CD14-positive monocyte (primary cell): ENCODE data around the gene FNDC3B. TPM values are rescaled to one million over a fixed set of nuclear protein-coding genes. Genes with fewer than 3 reads are reported as not detected.

Experiments
- DNase-seq, 3 donors: peaks; one replicate each; pipeline ENCODE4 v3.0.0-alpha.2; 2011 to 2022
- H2AFZ ChIP-seq: 2 replicates; pipeline ENCODE4 v1.6.0; 2012; ENCODE audit warnings: mild to moderate bottlenecking, low read depth, low read length, inconsistent platforms; ENCODE audit not compliant: insufficient read depth, poor library complexity, severe bottlenecking
- H3K27ac ChIP-seq, 2 donors: 1 replicate in 1 of 2; 2 replicates in 1 of 2; pipeline ENCODE4 v1.5.1; 2012 to 2013; ENCODE audit warnings: low read length in 2 of 2, control low read depth in 1 of 2, inconsistent platforms in 1 of 2, low read depth in 1 of 2, mild to moderate bottlenecking in 1 of 2
- H3K27me3 ChIP-seq, 2 donors: one replicate each; pipeline versions ENCODE4 v1.6.0 to v1.6.1; 2011 to 2013; ENCODE audit warnings: low read length in 2 of 2; ENCODE audit not compliant: control insufficient read depth in 2 of 2, insufficient read depth in 2 of 2
- H3K36me3 ChIP-seq, 2 donors: replicated peaks in 1 of 2; 1 replicate in 1 of 2; 2 replicates in 1 of 2; pipeline versions ENCODE4 v1.5.1 to v1.6.1; 2012 to 2013; ENCODE audit warnings: low read length in 2 of 2, control low read depth in 1 of 2, inconsistent platforms in 1 of 2, mild to moderate bottlenecking in 1 of 2; ENCODE audit not compliant: insufficient read depth in 2 of 2, control insufficient read depth in 1 of 2
- H3K4me1 ChIP-seq, 2 donors: 1 replicate in 1 of 2; 2 replicates in 1 of 2; pipeline versions ENCODE4 v1.5.1 to v1.6.1; 2012 to 2013; ENCODE audit warnings: low read length in 2 of 2, control low read depth in 1 of 2, inconsistent platforms in 1 of 2, mild to moderate bottlenecking in 1 of 2, moderate library complexity in 1 of 2; ENCODE audit not compliant: insufficient read depth in 2 of 2, control insufficient read depth in 1 of 2
- H3K4me2 ChIP-seq: replicated peaks from 2 replicates; pipeline ENCODE3; 2012; ENCODE audit warnings: low read length, moderate library complexity, mild to moderate bottlenecking; ENCODE audit not compliant: poor library complexity, severe bottlenecking; ENCODE audit errors: extremely low read depth
- H3K4me3 ChIP-seq, 3 experiments: fragments of 200-600 bp in 1 of 3; sonication (generic) in 1 of 3; replicated peaks in 1 of 3; 1 replicate in 2 of 3; 2 replicates in 1 of 3; pipeline ENCODE4 v1.5.1; 2011 to 2013; ENCODE audit warnings: low read length in 3 of 3, mild to moderate bottlenecking in 3 of 3, control low read depth in 2 of 3, low read depth in 2 of 3, inconsistent platforms in 1 of 3, moderate library complexity in 1 of 3
- H3K79me2 ChIP-seq: 2 replicates; pipeline ENCODE4 v1.6.0; 2012; ENCODE audit warnings: mild to moderate bottlenecking, control low read depth, inconsistent platforms, low read length, moderate library complexity; ENCODE audit not compliant: insufficient read depth
- H3K9ac ChIP-seq: 2 replicates; pipeline ENCODE4 v1.6.0; 2017; ENCODE audit warnings: low read length, mild to moderate bottlenecking; ENCODE audit not compliant: insufficient read depth, poor library complexity, severe bottlenecking
- H3K9me3 ChIP-seq, 2 donors: replicated peaks in 1 of 2; 1 replicate in 1 of 2; 2 replicates in 1 of 2; pipeline versions ENCODE4 v1.5.1 to v1.6.1; 2012 to 2013; ENCODE audit warnings: low read length in 2 of 2, control low read depth in 1 of 2; ENCODE audit not compliant: control insufficient read depth in 1 of 2, insufficient read depth in 1 of 2
- H4K20me1 ChIP-seq: 2 replicates; pipeline ENCODE4 v1.6.0; 2012; ENCODE audit warnings: mild to moderate bottlenecking, low read length, control low read depth, moderate library complexity; ENCODE audit not compliant: insufficient read depth
- H3K27ac Mint-ChIP-seq, 7 donors: one replicate each; pipeline ENCODE4 v1.8.0; 2020; ENCODE audit warnings: mild to moderate bottlenecking in 7 of 7, mixed read lengths in 7 of 7, moderate library complexity in 6 of 7, inconsistent platforms in 2 of 7
- H3K27me3 Mint-ChIP-seq, 3 donors: one replicate each; pipeline ENCODE4 v1.8.0; 2021 to 2022; ENCODE audit warnings: low read depth in 3 of 3, mild to moderate bottlenecking in 3 of 3, mixed read lengths in 3 of 3, moderate library complexity in 3 of 3, inconsistent platforms in 1 of 3
- H3K36me3 Mint-ChIP-seq, 2 donors: one replicate each; pipeline ENCODE4 v1.8.0; 2020; ENCODE audit warnings: mixed read lengths in 2 of 2, inconsistent platforms in 1 of 2, mild to moderate bottlenecking in 1 of 2
- H3K4me1 Mint-ChIP-seq: one replicate; pipeline ENCODE4 v1.8.0; 2020; ENCODE audit warnings: mild to moderate bottlenecking, mixed read lengths
- H3K4me3 Mint-ChIP-seq, 2 donors: one replicate each; pipeline ENCODE4 v1.8.0; 2020; ENCODE audit warnings: mild to moderate bottlenecking in 2 of 2, mixed read lengths in 2 of 2, moderate library complexity in 1 of 2
- H3K9me3 Mint-ChIP-seq, 7 donors: one replicate each; pipeline ENCODE4 v1.8.0; 2020 to 2022; ENCODE audit warnings: mixed read lengths in 7 of 7, mild to moderate bottlenecking in 6 of 7, moderate library complexity in 6 of 7, inconsistent platforms in 2 of 7
- WGBS: methylation state at CpG from one replicate; pipeline ENCODE4 v1.1.5; 2013; ENCODE audit warnings: missing lambda C conversion rate; ENCODE audit not compliant: insufficient coverage; 5-methylcytosine and 5-hydroxymethylcytosine counted together
- intact Hi-C, 2 donors: fragments of 100-400 bp; cut with micrococcal nuclease; formaldehyde crosslinking; loops; one replicate each; pipeline versions ENCODE4 v1.15.0 to v1.15.1; 2023
- polyA plus RNA-seq, 3 donors: library from polyadenylated mRNA; depleted of rRNA in 1 of 3; unstranded in 2 of 3; stranded (reverse) in 1 of 3; fragments of 300-500 nt in 2 of 3; fragments of >200 nt in 1 of 3; fragmentation: Illumina TruSeq in 2 of 3; gene quantifications; 1 replicate in 2 of 3; 2 replicates in 1 of 3; pipeline ENCODE4 v1.2.3, GENCODE V29; 2012 to 2021
- TF ChIP-seq, protein P1 (sequence below): fragments of 200-600 bp; IDR thresholded peaks from one replicate; pipeline ENCODE4 v1.8.0; 2022; ENCODE audit warnings: antibody characterized with exemption, mild to moderate bottlenecking

FNDC3B gene
- polyA plus RNA-seq, 3 donors = 19.6 to 36.1 (median 25.7) TPM

DNA sequence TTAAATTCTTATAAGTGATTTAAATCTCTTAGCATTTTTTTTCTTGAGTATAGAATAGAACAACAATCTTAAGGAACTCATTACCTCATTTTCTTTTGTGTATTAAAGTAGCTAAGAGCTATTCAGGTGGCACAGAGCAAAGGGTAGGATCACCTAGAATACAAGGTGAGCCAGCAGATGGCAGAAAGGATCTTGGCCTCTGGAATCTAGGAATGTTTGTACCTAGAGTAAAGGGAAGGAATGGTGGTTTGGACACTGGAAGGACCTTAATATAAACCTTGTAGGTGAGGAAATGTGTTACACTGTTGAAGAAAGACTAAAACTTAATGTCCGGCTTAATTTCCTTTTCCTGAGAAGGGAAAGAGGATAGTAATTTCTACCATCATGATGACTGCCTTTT, 319.9 kb downstream of the FNDC3B start:
- no peak overlapping the region for H3K4me2 ChIP-seq
- no peak for DNase-seq
- H3K9me3 ChIP-seq = no peaks in the 10 kb centered on the region
- peaks cover 0 to 5% of the 10 kb centered on the region in 2 donors for H3K4me1 ChIP-seq
- Mint-ChIP-seq H3K9me3 (no peaks in the 10 kb centered on the region), H3K27me3 (no peaks in the 10 kb centered on the region), H3K36me3 (peaks cover 61 to 75% of the 10 kb centered on the region in 2 donors), H3K27ac (peak overlapping the region in 2 of 7 donors; percentile 15 to 72), H3K4me1 (peaks cover 12% of the 10 kb centered on the region), H3K4me3 (no peak overlapping the region)
- no peak overlapping the region for H3K9ac ChIP-seq
- TF ChIP-seq, protein P1, sequence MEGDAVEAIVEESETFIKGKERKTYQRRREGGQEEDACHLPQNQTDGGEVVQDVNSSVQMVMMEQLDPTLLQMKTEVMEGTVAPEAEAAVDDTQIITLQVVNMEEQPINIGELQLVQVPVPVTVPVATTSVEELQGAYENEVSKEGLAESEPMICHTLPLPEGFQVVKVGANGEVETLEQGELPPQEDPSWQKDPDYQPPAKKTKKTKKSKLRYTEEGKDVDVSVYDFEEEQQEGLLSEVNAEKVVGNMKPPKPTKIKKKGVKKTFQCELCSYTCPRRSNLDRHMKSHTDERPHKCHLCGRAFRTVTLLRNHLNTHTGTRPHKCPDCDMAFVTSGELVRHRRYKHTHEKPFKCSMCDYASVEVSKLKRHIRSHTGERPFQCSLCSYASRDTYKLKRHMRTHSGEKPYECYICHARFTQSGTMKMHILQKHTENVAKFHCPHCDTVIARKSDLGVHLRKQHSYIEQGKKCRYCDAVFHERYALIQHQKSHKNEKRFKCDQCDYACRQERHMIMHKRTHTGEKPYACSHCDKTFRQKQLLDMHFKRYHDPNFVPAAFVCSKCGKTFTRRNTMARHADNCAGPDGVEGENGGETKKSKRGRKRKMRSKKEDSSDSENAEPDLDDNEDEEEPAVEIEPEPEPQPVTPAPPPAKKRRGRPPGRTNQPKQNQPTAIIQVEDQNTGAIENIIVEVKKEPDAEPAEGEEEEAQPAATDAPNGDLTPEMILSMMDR = no peak
- peak overlapping the region in 1 of 2 donors; percentile 4 for H3K27ac ChIP-seq
- H3K36me3 ChIP-seq = peaks cover 68 to 92% of the 10 kb centered on the region in 2 donors
- WGBS = no CpG with 5 or more reads among the region's 1 CpG
- H2AFZ ChIP-seq = no peak overlapping the region
- H4K20me1 ChIP-seq = peaks cover 43% of the 10 kb centered on the region
- H3K4me3 ChIP-seq = no peak overlapping the region
- H3K79me2 ChIP-seq = peaks cover 7% of the 10 kb centered on the region
- intact Hi-C loops = no loop called here
- no peaks in the 10 kb centered on the region for H3K27me3 ChIP-seq

GRCh38 chr3:172359996-172360395, 320.6 kb downstream of the FNDC3B start:
- Mint-ChIP-seq H3K4me3 (no peak overlapping the region), H3K27me3 (no peaks in the 10 kb centered on the region), H3K36me3 (peaks cover 65 to 77% of the 10 kb centered on the region in 2 donors), H3K27ac (no peak overlapping the region), H3K9me3 (no peaks in the 10 kb centered on the region), H3K4me1 (peaks cover 12% of the 10 kb centered on the region)
- Histone ChIP-seq H2AFZ (no peak overlapping the region), H3K36me3 (peaks cover 68 to 94% of the 10 kb centered on the region in 2 donors), H3K9ac (no peak overlapping the region), H3K27me3 (no peaks in the 10 kb centered on the region), H3K4me1 (peaks cover 0 to 5% of the 10 kb centered on the region in 2 donors), H3K27ac (peak overlapping the region in 1 of 2 donors; percentile 4), H3K4me2 (no peak overlapping the region), H3K79me2 (peaks cover 7% of the 10 kb centered on the region), H3K4me3 (no peak overlapping the region), H4K20me1 (peaks cover 43% of the 10 kb centered on the region), H3K9me3 (no peaks in the 10 kb centered on the region)
- no peak for DNase-seq
- TF ChIP-seq, protein P1 = no peak
- intact Hi-C loops = no loop called here
- no CpG with 5 or more reads among the region's 2 CpGs for WGBS
